ENCODE data around the gene MLLT3. TPM values are rescaled to one million over a fixed set of nuclear protein-coding genes. Genes with fewer than 3 reads are reported as not detected.

The MLLT3 gene
- total RNA-seq, 4 donors from 2014 or later: 4.0 to 6.4 (median 4.5) TPM

DNA sequence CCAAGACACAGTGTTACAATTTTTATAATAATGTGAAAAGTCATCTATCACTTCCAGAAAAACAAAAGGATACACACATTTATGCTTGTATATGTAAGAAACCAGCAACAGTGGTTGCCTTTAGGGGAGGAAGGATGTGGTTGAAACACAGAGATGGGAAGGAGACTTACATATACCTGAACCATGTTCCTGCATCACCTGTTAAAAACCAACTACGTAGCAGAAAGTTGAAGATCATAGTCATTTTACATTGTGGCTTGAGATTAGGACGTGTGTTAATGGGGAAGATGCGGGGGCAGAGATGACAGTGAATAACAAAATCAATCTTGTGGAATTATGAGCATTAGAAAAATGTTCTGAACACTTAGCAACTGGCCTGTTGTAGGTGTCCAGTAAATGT, 307.3 kb downstream of the MLLT3 start:
- no peaks in the 10 kb centered on the region for H3K9me3 ChIP-seq

GRCh38 chr9:20313415-20313814, 308.9 kb downstream of the MLLT3 start:
- DNase-seq (no peak), ATAC-seq (no peak)
- H3K27ac ChIP-seq: no peak overlapping the region
- H3K4me3 ChIP-seq: no peak overlapping the region
- intact Hi-C loops (cut with DNase I; ENCODE audit: low total_unique reads) (no loop called here), in situ Hi-C loops (cut with MboI; ENCODE audit: low sequenced_read_pairs in 4 of 4) (no loop called here)
- H3K36me3 ChIP-seq: no peaks in the 10 kb centered on the region
- no peaks in the 10 kb centered on the region for H3K27me3 ChIP-seq
- H3K9me3 ChIP-seq: no peaks in the 10 kb centered on the region
- H3K4me1 ChIP-seq: no peaks in the 10 kb centered on the region
- no peak for TF ChIP-seq POLR2A (IDR thresholded peaks at IDR 0.05)
- TF ChIP-seq, protein P1, sequence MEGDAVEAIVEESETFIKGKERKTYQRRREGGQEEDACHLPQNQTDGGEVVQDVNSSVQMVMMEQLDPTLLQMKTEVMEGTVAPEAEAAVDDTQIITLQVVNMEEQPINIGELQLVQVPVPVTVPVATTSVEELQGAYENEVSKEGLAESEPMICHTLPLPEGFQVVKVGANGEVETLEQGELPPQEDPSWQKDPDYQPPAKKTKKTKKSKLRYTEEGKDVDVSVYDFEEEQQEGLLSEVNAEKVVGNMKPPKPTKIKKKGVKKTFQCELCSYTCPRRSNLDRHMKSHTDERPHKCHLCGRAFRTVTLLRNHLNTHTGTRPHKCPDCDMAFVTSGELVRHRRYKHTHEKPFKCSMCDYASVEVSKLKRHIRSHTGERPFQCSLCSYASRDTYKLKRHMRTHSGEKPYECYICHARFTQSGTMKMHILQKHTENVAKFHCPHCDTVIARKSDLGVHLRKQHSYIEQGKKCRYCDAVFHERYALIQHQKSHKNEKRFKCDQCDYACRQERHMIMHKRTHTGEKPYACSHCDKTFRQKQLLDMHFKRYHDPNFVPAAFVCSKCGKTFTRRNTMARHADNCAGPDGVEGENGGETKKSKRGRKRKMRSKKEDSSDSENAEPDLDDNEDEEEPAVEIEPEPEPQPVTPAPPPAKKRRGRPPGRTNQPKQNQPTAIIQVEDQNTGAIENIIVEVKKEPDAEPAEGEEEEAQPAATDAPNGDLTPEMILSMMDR (IDR thresholded peaks at IDR 0.05 in 4 of 5, conservative IDR thresholded peaks at IDR 0.05 in 1 of 5): no peak

More for the DNA sequence above, 307.3 kb downstream of the MLLT3 start:
- ATAC-seq (no peak), DNase-seq (no peak)
- in situ Hi-C loops (cut with MboI; ENCODE audit: low sequenced_read_pairs in 4 of 4) (no loop called here), intact Hi-C loops (cut with DNase I; ENCODE audit: low total_unique reads) (no loop called here)
- no peak overlapping the region for H3K27ac ChIP-seq
- no peak overlapping the region for H3K4me3 ChIP-seq
- TF ChIP-seq, protein P1 (IDR thresholded peaks at IDR 0.05 in 4 of 5, conservative IDR thresholded peaks at IDR 0.05 in 1 of 5): no peak
- no peak for TF ChIP-seq POLR2A (IDR thresholded peaks at IDR 0.05)
- H3K4me1 ChIP-seq: no peaks in the 10 kb centered on the region
- H3K27me3 ChIP-seq: no peaks in the 10 kb centered on the region
- H3K36me3 ChIP-seq: no peaks in the 10 kb centered on the region

DNA sequence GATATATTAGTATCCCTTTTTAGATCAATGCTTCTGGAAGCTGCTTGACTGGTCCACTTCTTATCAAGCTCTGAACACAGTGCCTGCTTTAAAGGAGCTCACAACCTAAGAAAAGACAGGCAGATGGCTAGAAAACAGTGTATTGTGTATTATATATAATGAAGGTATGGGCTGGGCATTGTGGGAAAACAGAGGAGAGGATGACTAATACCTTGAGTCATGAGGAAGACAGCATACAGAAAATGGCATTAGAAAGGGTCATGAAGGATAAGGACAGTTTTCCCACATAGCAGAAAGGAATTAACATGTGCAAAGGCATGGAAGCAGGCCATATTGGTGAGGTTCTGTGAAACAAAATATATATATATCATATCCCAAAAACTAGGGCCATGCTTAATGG, 309.6 kb downstream of the MLLT3 start:
- intact Hi-C loops (cut with DNase I; ENCODE audit: low total_unique reads): no loop called here
- no peak overlapping the region for H3K4me3 ChIP-seq
- ATAC-seq: no peak

GRCh38 chr9:20310024-20310423, 312.3 kb downstream of the MLLT3 start:
- Histone ChIP-seq H3K27ac (no peak overlapping the region), H3K4me3 (no peak overlapping the region), H3K9me3 (no peaks in the 10 kb centered on the region), H3K27me3 (no peaks in the 10 kb centered on the region), H3K4me1 (no peaks in the 10 kb centered on the region), H3K36me3 (no peaks in the 10 kb centered on the region)
- intact Hi-C loops (cut with DNase I; ENCODE audit: low total_unique reads): no loop called here
- DNase-seq: no peak
- TF ChIP-seq POLR2A (IDR thresholded peaks at IDR 0.05): no peak
- TF ChIP-seq, protein P1 (IDR thresholded peaks at IDR 0.05 in 4 of 5, conservative IDR thresholded peaks at IDR 0.05 in 1 of 5): no peak
- in situ Hi-C loops (cut with MboI; ENCODE audit: low sequenced_read_pairs in 4 of 4): no loop called here
- ATAC-seq: no peak

More for the DNA sequence above, 309.6 kb downstream of the MLLT3 start:
- H3K27ac ChIP-seq: no peak overlapping the region
- H3K9me3 ChIP-seq: no peaks in the 10 kb centered on the region
- H3K36me3 ChIP-seq: no peaks in the 10 kb centered on the region
- no peaks in the 10 kb centered on the region for H3K4me1 ChIP-seq
- in situ Hi-C loops (cut with MboI; ENCODE audit: low sequenced_read_pairs in 4 of 4): no loop called here
- H3K27me3 ChIP-seq: no peaks in the 10 kb centered on the region
- no peak for TF ChIP-seq POLR2A (IDR thresholded peaks at IDR 0.05)
- TF ChIP-seq, protein P1 (IDR thresholded peaks at IDR 0.05 in 4 of 5, conservative IDR thresholded peaks at IDR 0.05 in 1 of 5): no peak
- DNase-seq: no peak

DNA sequence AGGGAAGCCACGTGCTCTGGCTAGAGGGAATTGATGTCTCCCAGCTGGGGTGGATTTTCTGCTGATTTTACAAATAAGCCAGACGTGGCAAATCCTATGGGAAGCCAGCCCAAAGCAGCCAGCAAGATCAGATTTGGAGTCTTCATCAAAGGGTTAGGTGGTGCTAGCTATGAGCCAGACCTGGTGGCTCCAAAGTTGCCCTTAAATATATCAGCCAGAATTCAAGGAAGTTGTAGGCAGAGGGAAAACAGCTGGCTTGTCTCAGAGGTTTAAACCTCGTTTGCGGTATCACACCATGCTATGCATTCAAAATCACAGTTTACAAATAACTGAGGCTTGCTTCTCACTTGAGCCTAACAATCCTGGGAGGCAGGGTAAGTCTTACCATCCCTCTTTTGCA, 313.2 kb downstream of the MLLT3 start:
- in situ Hi-C loops (cut with MboI; ENCODE audit: low sequenced_read_pairs in 4 of 4): no loop called here
- TF ChIP-seq POLR2A (IDR thresholded peaks at IDR 0.05): no peak
- TF ChIP-seq, protein P1 (IDR thresholded peaks at IDR 0.05 in 4 of 5, conservative IDR thresholded peaks at IDR 0.05 in 1 of 5): no peak
- Histone ChIP-seq H3K4me3 (no peak overlapping the region), H3K27ac (no peak overlapping the region), H3K4me1 (no peaks in the 10 kb centered on the region), H3K9me3 (no peaks in the 10 kb centered on the region), H3K27me3 (no peaks in the 10 kb centered on the region), H3K36me3 (no peaks in the 10 kb centered on the region)
- DNase-seq (no peak), ATAC-seq (no peak)
- intact Hi-C loops (cut with DNase I; ENCODE audit: low total_unique reads): no loop called here
